A549 (cell line): ENCODE results near the gene RNF166.
"Not testable (repeated sequence)": the region's sequence is repeated elsewhere in the genome, so short reads cannot be mapped to it uniquely, and the experiment has no call there.

ENCODE experiments used
- CHD2 ChIP-seq: fragments of 150-350 bp; IDR thresholded peaks from 2 replicates; pipeline ENCODE4 v1.6.1; 2014; ENCODE audit warnings: low read length; ENCODE audit not compliant: partially characterized antibody
- CTCF ChIP-seq: fragments of >200 bp; sonication (Bioruptor Twin); formaldehyde crosslinking; IDR thresholded peaks from 3 replicates; pipeline ENCODE4 v1.5.1; 2016
- ESRRA ChIP-seq: fragments of 150-350 bp; IDR thresholded peaks from 2 replicates; pipeline ENCODE4 v1.6.1; 2014; ENCODE audit warnings: mild to moderate bottlenecking, low read length, borderline replicate concordance
- POLR2A ChIP-seq: IDR thresholded peaks from 2 replicates; pipeline ENCODE4 v1.6.1; 2012; ENCODE audit warnings: mild to moderate bottlenecking, low read length
- RAD21 ChIP-seq, 2 experiments: fragments of >200 bp in 1 of 2; sonication (Bioruptor Twin) in 1 of 2; formaldehyde crosslinking in 1 of 2; IDR thresholded peaks in 1 of 2; conservative IDR thresholded peaks in 1 of 2; 2 replicates in 1 of 2; 3 replicates in 1 of 2; pipeline ENCODE4 v1.6.1; 2012 to 2018; ENCODE audit warnings: inconsistent platforms in 1 of 2
- RCOR1 ChIP-seq: fragments of 150-350 bp; IDR thresholded peaks from 2 replicates; pipeline ENCODE4 v1.6.1; 2014; ENCODE audit warnings: antibody characterized with exemption, low read length, low read depth

- TF ChIP-seq CTCF; ESRRA; RAD21 (conservative IDR thresholded peaks at IDR 0.05 in 1 of 2, IDR thresholded peaks at IDR 0.05 in 1 of 2); POLR2A; RCOR1; CHD2: not testable (repeated sequence)
Observed at GRCh38 chr16:88669493-88669892, 36.7 kb downstream of the RNF166 start.
